Measurements from ENCODE around the gene PRKG1. TPM values are rescaled to one million over a fixed set of nuclear protein-coding genes. Genes with fewer than 3 reads are reported as not detected.
"Not testable (repeated sequence)": the region's sequence is repeated elsewhere in the genome, so short reads cannot be mapped to it uniquely, and the experiment has no call there.

The PRKG1 gene
- polyA plus RNA-seq, 3 donors, result not detected

DNA sequence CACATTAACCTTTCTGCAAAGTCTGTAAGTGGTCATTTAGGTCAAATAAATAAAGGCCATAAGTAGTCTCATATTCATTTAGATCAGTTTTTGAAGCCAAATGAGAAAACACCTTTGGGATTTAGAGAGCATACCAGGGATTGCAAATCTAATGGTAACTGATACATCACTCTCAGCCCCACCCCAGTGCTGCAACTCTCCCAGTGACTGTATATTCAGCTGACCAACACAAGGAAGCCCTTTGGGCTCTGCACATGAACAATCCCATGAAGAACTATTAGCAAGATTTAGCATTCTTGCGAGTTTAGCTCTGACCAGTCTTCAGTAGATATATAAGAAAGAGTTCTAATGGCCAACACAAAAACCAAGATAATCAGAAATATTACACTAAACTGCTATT lies 372.8 kb downstream of the PRKG1 start:
- Histone ChIP-seq H3K9ac (ENCODE audit: insufficient read depth, low read length, poor library complexity, severe bottlenecking) (no peak overlapping the region), H3K4me2 (replicated peaks; ENCODE audit: extremely low read depth, low read length, poor library complexity, severe bottlenecking) (no peak overlapping the region), H3K4me3 (replicated peaks in 1 of 3; ENCODE audit: low read depth in 2 of 3, low read length in 3 of 3) (no peak overlapping the region), H4K20me1 (ENCODE audit: insufficient read depth, low read length) (no peaks in the 10 kb centered on the region), H3K27ac (ENCODE audit: low read depth in 1 of 2, low read length in 2 of 2) (no peak overlapping the region), H3K36me3 (replicated peaks in 1 of 2; ENCODE audit: control insufficient read depth in 1 of 2, insufficient read depth in 2 of 2, low read length in 2 of 2) (no peaks in the 10 kb centered on the region), H3K27me3 (ENCODE audit: control insufficient read depth in 2 of 2, insufficient read depth in 2 of 2, low read length in 2 of 2) (no peaks in the 10 kb centered on the region), H3K9me3 (replicated peaks in 1 of 2; ENCODE audit: control insufficient read depth in 1 of 2, insufficient read depth in 1 of 2, low read length in 2 of 2) (no peaks in the 10 kb centered on the region), H3K79me2 (ENCODE audit: insufficient read depth, low read length) (no peaks in the 10 kb centered on the region), H3K4me1 (ENCODE audit: control insufficient read depth in 1 of 2, insufficient read depth in 2 of 2, low read length in 2 of 2) (no peaks in the 10 kb centered on the region), H2AFZ (ENCODE audit: insufficient read depth, low read depth, low read length, poor library complexity, severe bottlenecking) (no peak overlapping the region)
- no peak overlapping the region for H3K4me3 Mint-ChIP-seq
- H3K27me3 Mint-ChIP-seq (ENCODE audit: low read depth in 3 of 3), result no peaks in the 10 kb centered on the region
- TF ChIP-seq CTCF (IDR thresholded peaks at IDR 0.05), result no peak
- no CpG with 5 or more reads among the region's 1 CpG for WGBS (ENCODE audit: insufficient coverage)
- peak overlapping the region in 1 of 7 donors; percentile 5 for H3K27ac Mint-ChIP-seq
- H3K4me1 Mint-ChIP-seq, result no peaks in the 10 kb centered on the region
- no peaks in the 10 kb centered on the region for H3K36me3 Mint-ChIP-seq
- intact Hi-C loops (cut with micrococcal nuclease), result no loop called here
- peaks cover 0 to 2% (median 0%) of the 10 kb centered on the region in 7 donors for H3K9me3 Mint-ChIP-seq
- DNase-seq, result no peak

- H3K9ac ChIP-seq (ENCODE audit: insufficient read depth, low read length, poor library complexity, severe bottlenecking); DNase-seq; H3K27ac Mint-ChIP-seq; H3K79me2 ChIP-seq (ENCODE audit: insufficient read depth, low read length); H2AFZ ChIP-seq (ENCODE audit: insufficient read depth, low read depth, low read length, poor library complexity, severe bottlenecking); intact Hi-C loops (cut with micrococcal nuclease); H3K36me3 ChIP-seq (replicated peaks in 1 of 2; ENCODE audit: control insufficient read depth in 1 of 2, insufficient read depth in 2 of 2, low read length in 2 of 2); H3K9me3 ChIP-seq (replicated peaks in 1 of 2; ENCODE audit: control insufficient read depth in 1 of 2, insufficient read depth in 1 of 2, low read length in 2 of 2); H3K4me2 ChIP-seq (replicated peaks; ENCODE audit: extremely low read depth, low read length, poor library complexity, severe bottlenecking); H3K4me1 Mint-ChIP-seq; H3K36me3 Mint-ChIP-seq; H3K27ac ChIP-seq (ENCODE audit: low read depth in 1 of 2, low read length in 2 of 2); H3K27me3 ChIP-seq (ENCODE audit: control insufficient read depth in 2 of 2, insufficient read depth in 2 of 2, low read length in 2 of 2); H3K4me3 ChIP-seq (replicated peaks in 1 of 3; ENCODE audit: low read depth in 2 of 3, low read length in 3 of 3); H3K27me3 Mint-ChIP-seq (ENCODE audit: low read depth in 3 of 3); H3K4me1 ChIP-seq (ENCODE audit: control insufficient read depth in 1 of 2, insufficient read depth in 2 of 2, low read length in 2 of 2); H4K20me1 ChIP-seq (ENCODE audit: insufficient read depth, low read length); H3K4me3 Mint-ChIP-seq: not testable (repeated sequence)
- H3K9me3 Mint-ChIP-seq, result peaks cover 2 to 22% (median 7%) of the 10 kb centered on the region in 7 donors
- WGBS (ENCODE audit: insufficient coverage), result 50% methylated on average over 1 of the region's 3 CpGs
Measured at GRCh38 chr10:51455762-51456161, 381.5 kb downstream of the PRKG1 start.
